GM23248 (cell line): Measurements from ENCODE around the gene WEE1. TPM values are rescaled to one million over a fixed set of nuclear protein-coding genes. Genes with fewer than 3 reads are reported as not detected.

Source experiments
- DNase-seq: peaks from one replicate; pipeline ENCODE4 v3.0.0-alpha.2; 2015
- H2AFZ ChIP-seq: fragments of 200-600 bp; sonication (generic); 2 replicates; pipeline ENCODE4 v1.6.1; 2016; ENCODE audit warnings: antibody characterized with exemption
- H3F3A ChIP-seq: fragments of 200-600 bp; sonication (generic); 2 replicates; pipeline ENCODE4 v1.6.1; 2016; ENCODE audit warnings: mild to moderate bottlenecking, antibody characterized with exemption, mixed run types; ENCODE audit not compliant: insufficient read depth
- H3K27ac ChIP-seq: fragments of 200-600 bp; sonication (generic); 2 replicates; pipeline ENCODE4 v1.5.1; 2016; ENCODE audit warnings: mild to moderate bottlenecking
- H3K27me3 ChIP-seq: fragments of 200-600 bp; sonication (generic); replicated peaks from 2 replicates; pipeline ENCODE4 v1.6.1; 2016; ENCODE audit warnings: mild to moderate bottlenecking; ENCODE audit not compliant: insufficient read depth
- H3K36me3 ChIP-seq: fragments of 200-600 bp; sonication (generic); 2 replicates; pipeline ENCODE4 v1.6.1; 2016; ENCODE audit warnings: low read depth, mild to moderate bottlenecking
- H3K4me1 ChIP-seq: fragments of 200-600 bp; sonication (generic); 2 replicates; pipeline ENCODE4 v1.6.1; 2016; ENCODE audit warnings: mild to moderate bottlenecking; ENCODE audit not compliant: insufficient read depth
- H3K4me2 ChIP-seq: fragments of 200-600 bp; sonication (generic); one replicate; pipeline ENCODE4 v1.6.1; 2016; ENCODE audit warnings: mild to moderate bottlenecking; ENCODE audit not compliant: unreplicated experiment
- H3K4me3 ChIP-seq: fragments of 200-600 bp; sonication (generic); 2 replicates; pipeline ENCODE4 v1.5.1; 2016; ENCODE audit warnings: mild to moderate bottlenecking
- H3K79me2 ChIP-seq: fragments of 200-600 bp; sonication (generic); 2 replicates; pipeline ENCODE4 v1.6.1; 2016; ENCODE audit warnings: mild to moderate bottlenecking; ENCODE audit not compliant: insufficient read depth
- H3K9ac ChIP-seq: fragments of 200-600 bp; sonication (generic); 2 replicates; pipeline ENCODE4 v1.6.1; 2016; ENCODE audit warnings: mild to moderate bottlenecking
- H3K9me2 ChIP-seq: fragments of 200-600 bp; sonication (generic); 2 replicates; pipeline ENCODE4 v1.6.1; 2016; ENCODE audit warnings: mixed run types, mild to moderate bottlenecking, moderate library complexity; ENCODE audit not compliant: insufficient read depth
- H3K9me3 ChIP-seq: fragments of 200-600 bp; sonication (generic); one replicate; pipeline ENCODE4 v1.6.1; 2017; ENCODE audit warnings: low read depth
- H4K20me1 ChIP-seq: fragments of 200-600 bp; sonication (generic); 2 replicates; pipeline ENCODE4 v1.6.0; 2016; ENCODE audit not compliant: insufficient read depth
- EZH2 ChIP-seq: fragments of 200-600 bp; sonication (generic); IDR thresholded peaks from 2 replicates; pipeline ENCODE4 v1.6.1; 2018; ENCODE audit warnings: antibody characterized with exemption, mild to moderate bottlenecking; ENCODE audit not compliant: insufficient read depth, poor library complexity, severe bottlenecking
- EZH2phosphoT487 ChIP-seq: fragments of 200-600 bp; sonication (generic); IDR thresholded peaks from 2 replicates; pipeline ENCODE4 v1.6.1; 2018; ENCODE audit warnings: antibody characterized with exemption, moderate library complexity, mild to moderate bottlenecking, low read depth; ENCODE audit not compliant: insufficient read depth
- WGBS, 2 experiments: methylation state at CpG; one replicate each; pipeline ENCODE4 v1.1.6; 2015 to 2017; ENCODE audit warnings: low lambda C conversion rate in 2 of 2, low coverage in 1 of 2; ENCODE audit errors: missing lambda C conversion rate in 2 of 2; 5-methylcytosine and 5-hydroxymethylcytosine counted together
- in situ Hi-C: fragments of 300-500 bp; cut with MboI; formaldehyde crosslinking; loops from 2 replicates; pipeline ENCODE4 v1.15.0; 2020
- polyA plus RNA-seq: library from polyadenylated mRNA; unstranded; fragments of >200 nt; fragmentation: Nextera tagmentation; extraction: Ambion mirVana; gene quantifications from 2 replicates; pipeline ENCODE4 v1.2.1, GENCODE V29; 2016
- total RNA-seq: library from RNA; depleted of rRNA; stranded (reverse); fragments of >200 nt; shearing (Covaris generic); gene quantifications from 2 replicates; pipeline ENCODE4 v1.2.3, GENCODE V29; 2014

The WEE1 gene
- total and polyA plus RNA-seq, 2 experiments from 2014 or later, result 13.1 to 35.2 TPM

GRCh38 chr11:9581556-9582161 is 8.2 kb downstream of the WEE1 start:
- no peak for DNase-seq
- Histone ChIP-seq H3K79me2 (peaks cover 84% of the 10 kb centered on the region), H3K27ac (no peak overlapping the region), H3K9me2 (no peaks in the 10 kb centered on the region), H3K4me2 (no peak overlapping the region), H3K27me3 (no peaks in the 10 kb centered on the region), H3K4me1 (peaks cover 20% of the 10 kb centered on the region), H3K9ac (no peak overlapping the region), H3K36me3 (peaks cover 92% of the 10 kb centered on the region), H3K4me3 (no peak overlapping the region), H3F3A (peaks cover 41% of the 10 kb centered on the region), H4K20me1 (no peaks in the 10 kb centered on the region), H2AFZ (no peak overlapping the region), H3K9me3 (no peaks in the 10 kb centered on the region)
- no peak for TF ChIP-seq EZH2phosphoT487
- in situ Hi-C loops, result no loop called here
- WGBS, 2 experiments, result 97 to 98% methylated on average over 6 of the region's 6 CpGs

GRCh38 chr11:9590717-9591116 is 17.2 kb downstream of the WEE1 start:
- Histone ChIP-seq H3K4me2 (no peak overlapping the region), H3K36me3 (peaks cover 45% of the 10 kb centered on the region), H3K9me2 (no peaks in the 10 kb centered on the region), H3K79me2 (peaks cover 9% of the 10 kb centered on the region; the same call in 1 of the 2 replicates), H3K9me3 (no peaks in the 10 kb centered on the region), H3K4me1 (peaks cover 12% of the 10 kb centered on the region), H3F3A (peaks cover 66% of the 10 kb centered on the region), H3K4me3 (no peak overlapping the region), H2AFZ (no peak overlapping the region), H3K9ac (no peak overlapping the region), H3K27ac (no peak overlapping the region), H3K27me3 (no peaks in the 10 kb centered on the region), H4K20me1 (no peaks in the 10 kb centered on the region)
- no peak for DNase-seq
- in situ Hi-C loops, result no loop called here
- TF ChIP-seq EZH2phosphoT487 (no peak), EZH2 (no peak)
- 89% methylated on average over 4 of the region's 4 CpGs for WGBS, 2 experiments

- no peak overlapping the region for H3K4me3 ChIP-seq
- H3K27ac ChIP-seq, result no peak overlapping the region
- no peaks in the 10 kb centered on the region for H3K9me2 ChIP-seq
- no peaks in the 10 kb centered on the region for H3K27me3 ChIP-seq
- TF ChIP-seq EZH2phosphoT487 (no peak), EZH2 (no peak)
- 70 to 72% methylated on average over 11 of the region's 11 CpGs for WGBS, 2 experiments
- no peaks in the 10 kb centered on the region for H4K20me1 ChIP-seq
- H3K4me1 ChIP-seq, result peaks cover 12% of the 10 kb centered on the region
- no peak overlapping the region for H2AFZ ChIP-seq
- H3K4me2 ChIP-seq, result no peak overlapping the region
- H3K36me3 ChIP-seq, result peaks cover 7% of the 10 kb centered on the region
- no peak overlapping the region for H3K9ac ChIP-seq
- H3K9me3 ChIP-seq, result no peaks in the 10 kb centered on the region
- H3F3A ChIP-seq, result peaks cover 38% of the 10 kb centered on the region
- DNase-seq, result peak; percentile 34
- in situ Hi-C loops, result no loop called here
- H3K79me2 ChIP-seq, result no peaks in the 10 kb centered on the region
These were observed 21.0 kb downstream of the WEE1 start for GRCh38 chr11:9594267-9595046.

GRCh38 chr11:9596926-9597464 is 23.5 kb downstream of the WEE1 start:
- in situ Hi-C loops, result no loop called here
- Histone ChIP-seq H3K79me2 (no peaks in the 10 kb centered on the region), H3K9ac (no peak overlapping the region), H4K20me1 (no peaks in the 10 kb centered on the region), H3K4me3 (no peak overlapping the region), H3K36me3 (no peaks in the 10 kb centered on the region), H3K27me3 (no peaks in the 10 kb centered on the region), H3K27ac (no peak overlapping the region), H3K4me1 (peaks cover 15% of the 10 kb centered on the region), H3K4me2 (no peak overlapping the region), H3K9me3 (no peaks in the 10 kb centered on the region), H2AFZ (no peak overlapping the region), H3K9me2 (no peaks in the 10 kb centered on the region), H3F3A (peaks cover 22% of the 10 kb centered on the region)
- peak; percentile 23 for DNase-seq
- TF ChIP-seq EZH2 (no peak), EZH2phosphoT487 (no peak)
- 93 to 95% methylated on average over 4 of the region's 4 CpGs for WGBS, 2 experiments
